ENCODE data around the gene NPLOC4.

GRCh38 chr17:81561494-81561885 is 75.4 kb downstream of the NPLOC4 start:
- no peak for TF ChIP-seq CTCF (IDR thresholded peaks at IDR 0.05)
- no peak for TF ChIP-seq ZFX (IDR thresholded peaks at IDR 0.05; ENCODE audit: borderline replicate concordance)

Data from 22Rv1 (cell line).